Skeletal muscle cell (primary cell): ENCODE results near the gene TRIM23.
"Not testable (repeated sequence)": the region's sequence is repeated elsewhere in the genome, so short reads cannot be mapped to it uniquely, and the experiment has no call there.

Source experiments
- DNase-seq: peaks from one replicate; pipeline ENCODE4 v3.0.0-alpha.2; 2010; ENCODE audit warnings: low read depth
- H3K4me3 ChIP-seq: 2 replicates; pipeline ENCODE4 v1.5.1; 2011; ENCODE audit warnings: low read depth, mild to moderate bottlenecking, control low read depth, low read length, moderate library complexity

The TRIM23 gene

GRCh38 chr5:65624025-65624570 lies at the start of gene TRIM23:
Gene TRIM23 (minus strand): TSS chr5:65624333. CDS start chr5:65624274, 59 bp downstream.
- peak within 1 kb of the TSS; percentile 95 for H3K4me3 ChIP-seq

GRCh38 chr5:65672796-65673195 lies 48.7 kb upstream of the TRIM23 start:
- DNase-seq: peak; percentile 40
- H3K4me3 ChIP-seq: no peak overlapping the region

More at GRCh38 chr5:65624025-65624570, at the start of gene TRIM23:
- DNase-seq: peak; percentile 80

- no peak overlapping the region for H3K4me3 ChIP-seq
- no peak for DNase-seq
These were observed 44.6 kb upstream of the TRIM23 start for GRCh38 chr5:65668696-65669095.

- DNase-seq: no peak
- no peak overlapping the region for H3K4me3 ChIP-seq
These were observed 39.8 kb upstream of the TRIM23 start for GRCh38 chr5:65663804-65664521.

- no peak overlapping the region for H3K4me3 ChIP-seq
- no peak for DNase-seq
These were observed 30.6 kb upstream of the TRIM23 start for GRCh38 chr5:65654713-65655112.

GRCh38 chr5:65651144-65651543 lies 27.0 kb upstream of the TRIM23 start:
- H3K4me3 ChIP-seq: no peak overlapping the region
- DNase-seq: no peak

- no peak for DNase-seq
- H3K4me3 ChIP-seq: no peak overlapping the region
These were observed 23.8 kb upstream of the TRIM23 start for GRCh38 chr5:65647941-65648340.

- DNase-seq: no peak
These were observed 22.8 kb upstream of the TRIM23 start for GRCh38 chr5:65646938-65647337.

GRCh38 chr5:65640240-65640639 lies 16.1 kb upstream of the TRIM23 start:
- H3K4me3 ChIP-seq: no peak overlapping the region
- no peak for DNase-seq

More at GRCh38 chr5:65646938-65647337, 22.8 kb upstream of the TRIM23 start:
- H3K4me3 ChIP-seq: no peak overlapping the region

- no peak for DNase-seq
- no peak overlapping the region for H3K4me3 ChIP-seq
These were observed 6.8 kb upstream of the TRIM23 start for GRCh38 chr5:65630981-65631380.

- no peak for DNase-seq
- peak overlapping the region; percentile 95 for H3K4me3 ChIP-seq
These were observed 1.6 kb upstream of the TRIM23 start for GRCh38 chr5:65625743-65626142.

GRCh38 chr5:65624571-65625555 lies 730 bp upstream of the TRIM23 start, which contains the start of the genes SHLD3 and TRAPPC13:
Gene SHLD3 (plus strand): TSS chr5:65625027. CDS start chr5:65629588, 4,561 bp downstream.
Gene TRAPPC13 (plus strand): TSS chr5:65625027. CDS start chr5:65625061, 34 bp downstream.
- peak; percentile 67 for DNase-seq
- peak within 1 kb of the TSS; percentile 95 for H3K4me3 ChIP-seq

- no peak for DNase-seq
- peak overlapping the region; percentile 95 for H3K4me3 ChIP-seq
These were observed 651 bp downstream of the TRIM23 start for GRCh38 chr5:65623482-65623881.

GRCh38 chr5:65621961-65622360 lies 2.2 kb downstream of the TRIM23 start:
- DNase-seq, H3K4me3 ChIP-seq: not testable (repeated sequence)

- no peak for DNase-seq
- no peak overlapping the region for H3K4me3 ChIP-seq
These were observed 4.1 kb downstream of the TRIM23 start for GRCh38 chr5:65620021-65620420.

- no peak for DNase-seq
- H3K4me3 ChIP-seq: no peak overlapping the region
These were observed 11.7 kb downstream of the TRIM23 start for GRCh38 chr5:65612298-65612907.

- H3K4me3 ChIP-seq: no peak overlapping the region
- DNase-seq: no peak
These were observed 12.6 kb downstream of the TRIM23 start for GRCh38 chr5:65611524-65611923.

GRCh38 chr5:65601761-65602160 lies 22.4 kb downstream of the TRIM23 start:
- DNase-seq: not testable (repeated sequence)

GRCh38 chr5:65588694-65589093 lies 35.4 kb downstream of the TRIM23 start:
- H3K4me3 ChIP-seq: no peak overlapping the region
- DNase-seq: no peak

More at GRCh38 chr5:65601761-65602160, 22.4 kb downstream of the TRIM23 start:
- not testable (repeated sequence) for H3K4me3 ChIP-seq
